Stomach (tissue), 9 donors: Measurements from ENCODE around the gene FGD6. TPM values are rescaled to one million over a fixed set of nuclear protein-coding genes. Genes with fewer than 3 reads are reported as not detected.

Source experiments
- DNase-seq, 2 donors: peaks; one replicate each; pipeline versions ENCODE4 v3.0.0 to v3.0.0-alpha.2; 2013 to 2019
- H3K27ac ChIP-seq, 5 donors: fragments of 200-600 bp in 4 of 5; sonication (generic) in 4 of 5; one replicate each; pipeline ENCODE4 v1.5.1; 2013 to 2019; ENCODE audit warnings: mild to moderate bottlenecking in 1 of 5, moderate library complexity in 1 of 5
- H3K27me3 ChIP-seq, 3 donors: fragments of 200-600 bp; sonication (generic); one replicate each; pipeline ENCODE4 v1.5.1; 2017 to 2019; ENCODE audit warnings: mixed run types in 1 of 3
- H3K36me3 ChIP-seq, 4 donors: fragments of 200-600 bp; sonication (generic); 1 replicate in 3 of 4; 2 replicates in 1 of 4; pipeline ENCODE4 v1.5.1; 2016 to 2019
- H3K4me1 ChIP-seq, 4 donors: fragments of 200-600 bp; sonication (generic); one replicate each; pipeline ENCODE4 v1.5.1; 2016 to 2019
- H3K4me3 ChIP-seq, 4 donors: fragments of 200-600 bp; sonication (generic) in 3 of 4; one replicate each; pipeline ENCODE4 v1.5.1; 2016 to 2019; ENCODE audit warnings: mild to moderate bottlenecking in 1 of 4
- H3K9me3 ChIP-seq, 4 donors: fragments of 200-600 bp; sonication (generic); one replicate each; pipeline ENCODE4 v1.5.1; 2016 to 2019
- CTCF ChIP-seq, 7 experiments: fragments of 450-650 bp in 4 of 7; fragments of 200-600 bp in 3 of 7; sonication (generic) in 3 of 7; IDR thresholded peaks; one replicate each; pipeline ENCODE4 v1.5.1; 2016 to 2019; ENCODE audit warnings: antibody characterized with exemption in 7 of 7, control low read depth in 2 of 7, mild to moderate bottlenecking in 1 of 7
- EP300 ChIP-seq: sonication (generic); formaldehyde crosslinking; IDR thresholded peaks from one replicate; pipeline ENCODE4 v1.6.1; 2017; ENCODE audit warnings: antibody characterized with exemption
- POLR2A ChIP-seq, 4 donors: fragments of 450-650 bp; IDR thresholded peaks; one replicate each; pipeline ENCODE4 v1.6.1; 2016; ENCODE audit warnings: antibody characterized with exemption in 4 of 4, control low read depth in 2 of 4, mild to moderate bottlenecking in 1 of 4, moderate library complexity in 1 of 4
- POLR2AphosphoS5 ChIP-seq, 3 donors: sonication (generic); formaldehyde crosslinking; IDR thresholded peaks; one replicate each; pipeline ENCODE4 v1.6.1; 2016; ENCODE audit warnings: antibody characterized with exemption in 3 of 3
- WGBS, 5 donors: extraction: QIAGEN DNeasy Blood & Tissue Kit in 3 of 5; methylation state at CpG; one replicate each; pipeline versions ENCODE4 v1.1.5 to v1.1.7; 2013 to 2018; 5-methylcytosine and 5-hydroxymethylcytosine counted together
- intact Hi-C: fragments of 100-400 bp; cut with DNase I; formaldehyde crosslinking; loops from one replicate; pipeline ENCODE4 v1.15.1; 2023; ENCODE audit warnings: low total_unique reads
- polyA plus RNA-seq, 3 donors: library from polyadenylated mRNA; stranded (reverse); fragments of 200-250 nt; gene quantifications; one replicate each; pipeline ENCODE4 v1.2.3, GENCODE V29; 2013
- total RNA-seq, 5 donors: library from RNA; depleted of rRNA; stranded (reverse); fragments of >200 nt; gene quantifications; one replicate each; pipeline versions ENCODE4 v1.1.0 to v1.2.3, GENCODE V29; 2014 to 2016
- donor health status: healthy with polysubstance abuse.
- donor health status: Bipolar disorder and iron deficiency.
- donor health status: healthy.

Gene FGD6
- total and polyA plus RNA-seq, 8 donors, result 0.92 to 16.3 (median 5.7) TPM

- H3K27ac ChIP-seq, result no peak overlapping the region
- H3K9me3 ChIP-seq, result no peaks in the 10 kb centered on the region
- WGBS, 5 donors, result 94 to 100% (median 97%) methylated on average over 4 of the region's 4 CpGs
- no peak overlapping the region for H3K4me3 ChIP-seq
- TF ChIP-seq CTCF (IDR thresholded peaks at IDR 0.05) (no peak), EP300 (no peak), POLR2AphosphoS5 (IDR thresholded peaks at IDR 0.05) (no peak), POLR2A (IDR thresholded peaks at IDR 0.05) (no peak)
- H3K4me1 ChIP-seq, result peaks cover 0 to 64% (median 23%) of the 10 kb centered on the region in 4 donors
- H3K27me3 ChIP-seq, result no peaks in the 10 kb centered on the region
- intact Hi-C loops, result no loop called here
- no peak for DNase-seq
- H3K36me3 ChIP-seq, result peaks cover 3 to 10% (median 5%) of the 10 kb centered on the region in 4 donors
Observed at GRCh38 chr12:95220190-95220589, 2.9 kb upstream of the FGD6 start.

DNA sequence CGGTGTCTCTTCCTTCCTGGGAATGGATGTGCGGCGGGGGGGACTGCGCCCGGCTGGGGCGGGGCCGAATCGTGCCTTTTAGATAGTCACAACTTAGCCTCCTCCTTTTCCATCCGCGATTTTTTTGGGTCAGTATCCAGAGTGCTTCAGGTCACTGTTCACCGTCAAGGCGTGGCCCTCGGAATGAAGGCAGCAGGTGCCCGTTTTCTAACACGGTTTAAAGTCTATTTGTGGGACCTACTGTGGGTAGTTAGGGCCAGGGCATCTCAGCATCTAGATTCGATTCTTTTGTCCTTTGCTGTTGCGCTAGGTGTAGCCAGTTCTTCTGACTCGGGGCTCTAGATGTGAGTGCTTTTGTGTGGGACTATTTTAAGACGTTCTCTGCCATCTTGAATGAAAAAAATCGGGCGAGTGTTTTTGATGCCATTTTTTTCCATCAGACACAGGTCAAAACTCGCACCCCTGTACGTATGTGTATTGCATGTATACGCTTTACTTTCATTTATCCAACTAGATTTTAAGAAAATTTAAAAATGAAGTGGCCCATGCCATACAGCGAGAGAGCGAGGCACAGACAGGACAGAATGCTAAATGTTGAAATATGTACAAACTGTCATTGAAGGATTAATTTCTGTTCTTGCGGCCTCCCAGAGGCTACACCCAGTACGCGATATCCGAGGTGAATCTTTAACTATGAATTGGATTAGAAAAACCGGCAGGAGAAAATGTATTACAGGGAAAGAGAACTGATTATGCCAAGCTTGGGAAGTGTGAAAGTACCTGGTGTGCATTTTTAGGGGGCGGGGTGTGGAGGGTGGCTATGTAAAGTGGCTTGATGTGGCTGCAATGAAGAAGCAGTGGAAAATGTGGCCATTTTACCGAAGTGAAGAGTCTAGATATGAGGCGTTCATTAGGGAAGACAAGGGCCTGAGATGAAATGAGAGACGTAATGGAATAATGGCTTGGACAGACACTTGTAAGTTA lies 1.2 kb upstream of the FGD6 start:
- 1 to 2% (median 1%) methylated on average over 35 of the region's 35 CpGs for WGBS, 5 donors
- Histone ChIP-seq H3K4me1 (peaks cover 0 to 66% (median 26%) of the 10 kb centered on the region in 4 donors), H3K27ac (peak overlapping the region; percentile 95 to 99 (median 95)), H3K9me3 (no peaks in the 10 kb centered on the region), H3K27me3 (no peaks in the 10 kb centered on the region), H3K4me3 (peak overlapping the region; percentile 75 to 80 (median 78)), H3K36me3 (no peaks in the 10 kb centered on the region)
- peak in 1 of 2 donors; percentile 89 for DNase-seq
- TF ChIP-seq EP300 (peak; percentile 14), POLR2AphosphoS5 (IDR thresholded peaks at IDR 0.05) (no peak)
- intact Hi-C loops, result no loop called here

- H3K27me3 ChIP-seq, result no peaks in the 10 kb centered on the region
- H3K4me1 ChIP-seq, result peaks cover 0 to 61% (median 24%) of the 10 kb centered on the region in 4 donors
- whole genome bisulfite sequencing, 5 donors, result 0 to 1% (median 0%) methylated on average over 37 to 45 of the region's 45 CpGs
- no peaks in the 10 kb centered on the region for H3K36me3 ChIP-seq
- DNase-seq, result no peak
- H3K27ac ChIP-seq, result peak overlapping the region; percentile 91 to 99 (median 95)
- TF ChIP-seq POLR2A (IDR thresholded peaks at IDR 0.05) (no peak), CTCF (IDR thresholded peaks at IDR 0.05) (no peak), POLR2AphosphoS5 (IDR thresholded peaks at IDR 0.05) (no peak), EP300 (no peak)
- intact Hi-C loops, result no loop called here
- no peaks in the 10 kb centered on the region for H3K9me3 ChIP-seq
- peak overlapping the region; percentile 75 to 80 (median 78) for H3K4me3 ChIP-seq
Observed at GRCh38 chr12:95216711-95217376, 423 bp downstream of the FGD6 start.

- no peaks in the 10 kb centered on the region for H3K36me3 ChIP-seq
- H3K4me3 ChIP-seq, result peak overlapping the region; percentile 75 to 80 (median 78)
- H3K9me3 ChIP-seq, result no peaks in the 10 kb centered on the region
- DNase-seq, result peak in 1 of 2 donors; percentile 55
- peak overlapping the region in 4 of 5 donors; percentile 17 to 99 (median 96) for H3K27ac ChIP-seq
- 8 to 30% (median 15%) methylated on average over 1 of the region's 1 CpG for WGBS, 5 donors
- peaks cover 0 to 55% (median 24%) of the 10 kb centered on the region in 4 donors for H3K4me1 ChIP-seq
- intact Hi-C loops, result no loop called here
- no peak for TF ChIP-seq CTCF (IDR thresholded peaks at IDR 0.05)
- TF ChIP-seq EP300, result no peak
- TF ChIP-seq POLR2AphosphoS5 (IDR thresholded peaks at IDR 0.05), result no peak
- no peak for TF ChIP-seq POLR2A (IDR thresholded peaks at IDR 0.05)
- H3K27me3 ChIP-seq, result no peaks in the 10 kb centered on the region
Observed at GRCh38 chr12:95215949-95216348, 1.3 kb downstream of the FGD6 start.
